ENCODE measurements around the gene ITPKC. TPM values are rescaled to one million over a fixed set of nuclear protein-coding genes. Genes with fewer than 3 reads are reported as not detected.
A peak's percentile ranks its signal among the peaks of the same experiment; 100 is the strongest.

ITPKC gene
- total and polyA plus RNA-seq, 9 of the 15 experiments (the other 6 are each of a cell fraction or from before 2014, with no cell fraction given): 0.08 to 9.3 (median 5.8) TPM

DNA sequence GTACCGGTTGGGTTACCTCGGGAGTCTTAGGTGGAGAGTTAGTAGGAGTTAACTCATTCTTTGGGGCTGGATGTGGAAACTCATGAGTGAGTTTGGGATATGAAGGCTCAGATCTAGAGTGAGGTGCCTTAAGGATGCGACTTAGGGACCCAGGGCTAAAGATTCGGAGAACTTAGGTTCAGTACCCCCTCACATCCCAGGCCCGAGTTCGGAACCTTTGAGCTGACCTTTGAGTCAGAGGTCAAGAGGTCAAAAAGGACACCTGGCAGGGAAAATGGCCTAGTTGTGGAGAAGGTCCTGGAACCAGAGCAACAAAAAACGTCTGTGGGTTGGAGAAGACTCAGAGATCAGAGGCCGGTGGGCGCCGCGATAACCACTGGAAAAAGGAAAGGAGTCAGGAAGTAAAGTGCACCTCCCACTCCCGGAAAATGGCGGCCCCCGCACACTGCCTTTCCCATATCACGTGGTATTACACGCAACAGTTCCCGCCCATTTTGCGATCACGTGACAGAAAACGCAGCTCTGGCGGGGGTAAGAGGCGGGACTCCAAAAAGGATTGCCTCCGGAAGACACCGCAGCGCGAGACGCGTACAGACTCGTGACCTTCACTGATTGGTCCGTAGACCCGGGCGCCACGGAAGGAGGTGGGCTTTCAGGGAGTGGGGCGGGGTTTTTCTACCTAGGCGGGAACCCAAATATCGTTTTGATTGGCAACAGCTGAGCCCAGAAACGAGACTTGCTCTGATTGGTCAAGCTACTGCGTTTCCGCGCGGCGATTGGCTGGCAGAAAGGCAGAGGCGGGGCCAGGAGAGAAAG is 33.4 kb downstream of the ITPKC start, which contains the start of gene ACTMAP (continued):
- peak in 1 of 2 experiments; percentile 38; a peak in 1 of 4 replicates for TF ChIP-seq ZNF318 (IDR thresholded peaks at IDR 0.05; ENCODE audit: borderline replicate concordance in 1 of 2, low read depth in 1 of 2)
- no peak for TF ChIP-seq ZNF609 (CRISPR knock-in tag; IDR thresholded peaks at IDR 0.05; ENCODE audit: borderline replicate concordance)
- TF ChIP-seq, protein P1, sequence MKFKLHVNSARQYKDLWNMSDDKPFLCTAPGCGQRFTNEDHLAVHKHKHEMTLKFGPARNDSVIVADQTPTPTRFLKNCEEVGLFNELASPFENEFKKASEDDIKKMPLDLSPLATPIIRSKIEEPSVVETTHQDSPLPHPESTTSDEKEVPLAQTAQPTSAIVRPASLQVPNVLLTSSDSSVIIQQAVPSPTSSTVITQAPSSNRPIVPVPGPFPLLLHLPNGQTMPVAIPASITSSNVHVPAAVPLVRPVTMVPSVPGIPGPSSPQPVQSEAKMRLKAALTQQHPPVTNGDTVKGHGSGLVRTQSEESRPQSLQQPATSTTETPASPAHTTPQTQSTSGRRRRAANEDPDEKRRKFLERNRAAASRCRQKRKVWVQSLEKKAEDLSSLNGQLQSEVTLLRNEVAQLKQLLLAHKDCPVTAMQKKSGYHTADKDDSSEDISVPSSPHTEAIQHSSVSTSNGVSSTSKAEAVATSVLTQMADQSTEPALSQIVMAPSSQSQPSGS (CRISPR knock-in tag; IDR thresholded peaks at IDR 0.05): no peak
- TF ChIP-seq SOX6 (IDR thresholded peaks at IDR 0.05): no peak
- peak; percentile 35 for TF ChIP-seq POU5F1 (IDR thresholded peaks at IDR 0.05; ENCODE audit: borderline replicate concordance, low read depth, low read length, partially characterized antibody)
- peak; percentile 52 for TF ChIP-seq CBFA2T3 (IDR thresholded peaks at IDR 0.05)
- peak; percentile 42 to 74; a peak in 3 of 4 replicates for TF ChIP-seq MLLT1 (IDR thresholded peaks at IDR 0.05)
- TF ChIP-seq, protein P2, sequence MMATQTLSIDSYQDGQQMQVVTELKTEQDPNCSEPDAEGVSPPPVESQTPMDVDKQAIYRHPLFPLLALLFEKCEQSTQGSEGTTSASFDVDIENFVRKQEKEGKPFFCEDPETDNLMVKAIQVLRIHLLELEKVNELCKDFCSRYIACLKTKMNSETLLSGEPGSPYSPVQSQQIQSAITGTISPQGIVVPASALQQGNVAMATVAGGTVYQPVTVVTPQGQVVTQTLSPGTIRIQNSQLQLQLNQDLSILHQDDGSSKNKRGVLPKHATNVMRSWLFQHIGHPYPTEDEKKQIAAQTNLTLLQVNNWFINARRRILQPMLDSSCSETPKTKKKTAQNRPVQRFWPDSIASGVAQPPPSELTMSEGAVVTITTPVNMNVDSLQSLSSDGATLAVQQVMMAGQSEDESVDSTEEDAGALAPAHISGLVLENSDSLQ (IDR thresholded peaks at IDR 0.05): peak; percentile 94
